ENCODE results near the gene SRGAP1.
"Not testable (repeated sequence)": the region's sequence is repeated elsewhere in the genome, so short reads cannot be mapped to it uniquely, and the experiment has no call there.

The SRGAP1 gene

DNA sequence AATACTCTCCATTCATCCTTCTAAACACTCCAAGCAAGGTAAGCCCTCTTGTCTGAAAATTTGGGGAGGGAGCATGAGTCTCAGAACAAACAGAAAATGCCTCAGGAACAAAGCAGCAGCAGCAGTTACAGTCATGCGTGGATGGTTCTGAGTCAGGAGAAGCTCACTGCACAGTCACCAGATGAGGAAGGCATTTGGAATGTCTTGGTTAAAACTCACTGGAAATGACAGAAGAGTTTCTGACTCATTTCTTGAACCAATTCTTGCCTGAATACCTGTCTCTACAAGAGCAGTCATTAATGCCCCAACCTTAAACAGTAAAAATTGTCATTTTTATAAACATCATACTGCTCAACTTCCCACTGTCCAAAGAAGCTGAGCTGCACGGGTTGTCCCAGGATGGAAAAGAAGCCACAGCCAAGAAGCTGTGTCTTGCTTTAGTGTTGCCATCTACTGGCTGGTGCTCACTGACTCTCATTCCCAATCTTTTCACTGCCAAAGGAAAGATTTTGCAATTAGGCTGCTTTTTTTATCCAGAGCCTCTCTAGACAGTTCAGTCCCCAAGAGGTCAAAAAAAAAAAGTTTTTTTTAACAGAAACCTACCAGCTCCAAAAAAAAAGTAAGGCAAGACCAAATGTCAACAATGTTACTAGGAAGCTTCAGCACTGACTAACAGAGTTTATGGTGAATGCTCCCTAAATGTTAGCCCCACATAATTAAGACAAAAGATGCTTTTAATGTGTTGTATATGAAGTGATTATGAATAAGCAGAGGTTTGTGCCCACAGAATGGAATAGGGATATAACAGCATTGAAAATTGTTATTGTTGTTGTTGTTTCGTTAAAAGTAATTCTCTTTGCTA, 337.2 kb downstream of the SRGAP1 start:
- peak; percentile 6 for DNase-seq

DNA sequence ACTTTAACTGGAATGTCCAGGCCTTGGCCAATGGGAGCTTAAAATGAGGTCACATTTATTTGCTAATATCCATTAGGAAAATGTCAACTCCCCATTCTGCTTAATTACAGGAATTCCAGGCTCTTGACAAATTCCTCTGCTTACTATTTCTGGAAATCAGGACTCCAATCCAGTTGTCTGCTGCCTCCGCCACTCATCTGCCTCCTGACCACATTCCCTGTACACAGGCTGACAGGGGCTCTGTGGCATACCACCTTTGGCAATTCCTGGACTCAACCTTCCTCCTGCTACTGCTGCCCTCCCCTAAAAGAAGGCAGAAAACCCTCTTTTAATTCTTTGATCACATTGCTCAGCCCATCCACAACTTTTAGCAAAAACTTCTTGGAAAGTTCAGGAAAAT, 339.7 kb downstream of the SRGAP1 start:
- no peak for DNase-seq

DNA sequence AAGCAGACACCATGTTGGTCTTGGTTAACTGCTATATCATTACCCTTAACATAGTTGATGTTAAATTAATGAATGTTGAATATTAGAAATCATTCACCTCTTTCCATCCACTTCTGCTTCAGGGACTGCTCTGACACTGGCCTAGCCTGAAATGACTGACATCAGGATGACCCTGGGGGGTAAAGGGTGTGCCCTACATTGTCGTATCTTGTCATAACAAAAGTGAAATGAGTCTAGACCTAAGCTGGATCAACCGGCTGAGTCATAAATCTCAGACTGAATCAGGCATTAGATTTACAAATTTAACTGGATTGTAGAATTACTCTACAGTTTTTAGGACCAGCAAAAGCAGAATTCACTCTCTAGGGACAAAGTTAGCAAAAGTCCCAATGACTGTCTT, 342.3 kb downstream of the SRGAP1 start:
- DNase-seq: peak; percentile 77

DNA sequence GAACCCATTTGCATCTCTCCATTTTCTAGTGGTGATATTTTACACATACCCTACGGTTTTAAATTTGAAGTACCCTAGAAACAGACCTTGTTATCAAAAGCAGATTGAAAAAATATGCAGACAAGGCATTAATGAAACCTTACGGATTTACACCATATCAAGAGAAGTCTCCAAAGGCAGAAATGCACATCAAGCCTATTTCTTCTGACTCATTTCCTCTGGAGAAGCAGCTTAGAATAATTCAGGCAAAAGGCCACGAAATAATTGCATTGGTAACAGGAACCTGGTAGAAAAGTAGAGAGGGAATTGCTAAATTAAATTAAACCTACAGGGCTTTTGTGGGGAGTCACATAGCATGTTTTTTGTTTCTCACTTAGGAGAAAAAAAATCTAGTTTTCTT, 342.9 kb downstream of the SRGAP1 start:
- DNase-seq: no peak

DNA sequence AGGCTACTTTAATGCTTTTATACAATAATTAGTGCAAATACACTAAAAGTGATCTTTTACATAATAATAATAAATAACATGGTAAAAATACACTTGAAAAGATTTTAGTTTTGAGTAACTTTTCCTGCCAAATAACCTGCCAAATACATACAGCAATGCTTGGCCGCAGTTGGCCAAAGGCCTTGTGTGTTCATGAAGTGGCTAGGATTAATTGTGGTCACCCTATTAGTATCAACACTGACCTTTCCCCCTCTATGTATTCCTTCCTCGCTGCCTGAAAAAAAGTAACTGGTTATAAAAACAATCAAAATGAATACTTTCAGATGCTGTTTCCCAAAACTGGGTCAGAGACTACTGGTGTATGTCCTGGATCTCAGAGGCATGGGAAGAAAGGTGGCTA, 343.3 kb downstream of the SRGAP1 start:
- DNase-seq: no peak

DNA sequence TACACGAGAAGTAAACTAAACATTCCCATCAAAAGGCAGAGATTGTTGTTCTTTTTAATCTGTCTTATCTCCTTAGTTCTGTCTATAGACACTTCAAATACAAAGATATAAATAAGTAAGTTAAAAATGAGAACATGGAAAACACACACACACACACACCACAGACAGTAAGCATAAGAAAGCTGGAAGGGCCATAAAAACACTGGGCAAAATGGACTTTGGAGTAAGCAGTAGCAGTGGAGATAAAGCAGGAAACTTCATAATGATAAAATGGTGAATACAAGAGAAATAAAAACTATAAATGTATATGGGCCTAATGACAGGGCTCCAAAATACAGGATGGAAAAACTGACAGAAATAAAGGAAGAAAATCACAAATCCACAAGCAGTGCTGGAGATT, 345.0 kb downstream of the SRGAP1 start:
- no peak for DNase-seq

DNA sequence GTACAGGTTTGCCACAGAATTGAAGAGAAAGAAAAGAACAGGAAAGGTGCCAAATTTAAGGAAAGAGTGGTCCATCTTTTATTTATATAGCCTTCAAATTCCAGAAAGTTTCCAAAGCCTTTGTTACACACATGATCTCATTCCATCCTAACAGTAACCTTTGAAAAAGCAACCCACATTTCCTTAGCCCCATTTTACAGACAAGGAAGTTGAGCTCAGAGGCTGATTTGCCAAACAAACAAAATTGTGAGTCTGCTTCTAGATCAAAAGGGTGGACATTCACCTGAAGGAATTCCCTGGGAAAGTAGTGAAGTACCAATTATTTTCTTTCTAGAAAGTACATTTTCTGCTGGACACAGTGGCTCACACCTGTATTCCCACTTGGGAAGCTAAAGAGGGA, 345.6 kb downstream of the SRGAP1 start:
- no peak for DNase-seq

DNA sequence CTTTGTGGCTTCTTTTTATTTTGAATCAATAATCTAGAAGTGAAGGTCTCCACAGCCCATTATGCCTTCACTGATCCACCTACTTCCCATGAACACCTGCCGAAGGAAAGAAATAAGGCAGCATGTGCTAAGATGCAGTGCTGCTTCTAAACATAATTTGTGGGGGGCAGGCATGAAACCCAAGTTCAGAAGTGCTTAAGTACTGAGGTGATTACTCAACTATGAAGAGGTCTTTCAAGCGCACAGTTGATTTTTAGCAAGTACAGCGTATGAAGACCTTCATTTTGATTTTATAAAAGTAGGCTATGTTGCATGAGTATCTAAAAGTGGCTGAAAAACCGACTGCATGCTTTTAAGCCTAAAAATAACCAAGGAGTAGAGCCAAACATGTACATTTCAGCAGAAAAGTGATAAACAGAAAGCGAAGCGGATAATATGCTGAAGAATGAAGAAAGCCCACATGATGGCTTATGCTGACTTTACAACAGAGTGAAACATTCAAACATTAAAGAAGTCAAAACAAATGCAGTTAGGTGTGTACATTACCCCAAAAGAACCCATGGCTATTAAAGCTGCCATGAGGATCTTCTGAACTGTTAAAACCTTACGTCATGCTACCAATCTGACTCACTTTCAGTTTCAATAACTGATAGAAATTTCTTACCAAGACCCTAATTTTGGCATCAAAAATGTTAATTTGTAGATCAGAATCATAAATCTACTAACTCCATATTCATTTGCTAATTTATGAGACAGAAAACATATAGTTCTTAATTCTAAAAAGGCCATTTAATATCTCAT, 348.3 kb downstream of the SRGAP1 start:
- peak; percentile 41 for DNase-seq

DNA sequence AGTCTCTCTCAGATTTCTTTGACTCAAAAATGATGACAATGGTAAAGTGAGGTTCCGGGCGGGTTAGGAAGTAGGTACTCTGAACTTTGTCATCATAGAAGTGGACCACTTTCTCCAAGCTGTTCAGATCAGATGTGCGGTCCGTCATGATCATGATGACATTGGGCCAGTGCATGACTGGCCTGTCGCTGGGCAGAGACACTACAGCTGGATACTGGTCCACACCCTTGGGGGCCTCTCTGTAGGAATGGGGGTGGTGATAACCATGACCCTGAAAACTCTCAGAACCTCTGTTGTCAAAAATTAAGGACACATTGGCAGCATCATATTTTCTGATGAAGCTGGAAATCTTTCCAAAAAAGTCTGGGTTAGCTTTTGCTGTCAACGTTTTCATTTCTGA, 349.4 kb downstream of the SRGAP1 start:
- no peak for DNase-seq

DNA sequence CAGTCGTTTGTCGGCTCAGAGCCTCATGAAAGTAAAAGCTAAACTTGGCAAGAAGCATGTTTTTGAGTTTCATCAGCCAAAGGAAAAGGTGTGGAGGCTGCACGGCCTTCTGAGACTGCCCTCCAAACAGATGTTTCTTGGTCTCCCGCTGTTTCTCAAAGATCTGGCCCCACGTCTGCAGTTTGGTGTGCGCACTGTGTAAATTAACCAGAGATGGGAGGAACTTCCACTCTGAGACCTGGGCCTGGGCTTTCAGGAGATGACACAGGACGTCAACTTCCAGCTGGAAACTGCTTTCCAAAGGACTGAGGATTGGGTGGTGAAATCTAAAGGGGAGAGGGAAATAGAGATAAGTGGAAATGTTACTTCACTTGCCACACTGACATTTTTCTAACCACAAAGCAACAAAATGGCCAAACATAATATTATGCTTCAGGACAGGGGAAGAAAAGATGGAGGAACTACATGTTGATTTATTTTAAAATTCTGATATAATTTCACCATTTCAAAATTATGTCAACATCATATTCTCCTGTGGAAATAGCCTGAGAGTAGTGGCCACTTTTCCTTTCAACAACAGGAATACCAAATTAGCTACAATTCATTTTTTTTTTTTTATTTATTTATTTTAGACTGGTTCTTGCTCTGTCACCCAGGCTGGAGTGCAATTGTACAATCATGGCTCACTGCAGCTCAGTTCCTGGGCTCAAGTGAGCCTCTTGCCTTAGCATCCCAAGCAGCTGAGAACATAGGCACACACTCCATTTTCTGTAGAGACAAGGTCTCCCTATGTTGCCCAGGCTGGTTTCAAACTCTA, 350.0 kb downstream of the SRGAP1 start:
- DNase-seq: no peak

DNA sequence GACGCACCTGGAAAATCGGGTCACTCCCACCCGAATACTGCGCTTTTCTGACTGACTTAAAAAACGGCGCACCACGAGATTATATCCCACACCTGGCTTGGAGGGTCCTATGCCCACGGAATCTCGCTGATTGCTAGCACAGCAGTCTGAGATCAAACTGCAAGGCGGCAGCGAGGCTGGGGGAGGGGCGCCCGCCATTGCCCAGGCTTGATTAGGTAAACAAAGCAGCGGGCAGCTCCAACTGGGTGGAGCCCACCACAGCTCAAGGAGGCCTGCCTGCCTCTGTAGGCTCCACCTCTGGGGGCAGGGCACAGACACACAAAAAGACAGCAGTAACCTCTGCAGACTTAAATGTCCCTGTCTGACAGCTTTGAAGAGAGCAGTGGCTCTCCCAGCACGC, 351.3 kb downstream of the SRGAP1 start:
- DNase-seq: not testable (repeated sequence)

DNA sequence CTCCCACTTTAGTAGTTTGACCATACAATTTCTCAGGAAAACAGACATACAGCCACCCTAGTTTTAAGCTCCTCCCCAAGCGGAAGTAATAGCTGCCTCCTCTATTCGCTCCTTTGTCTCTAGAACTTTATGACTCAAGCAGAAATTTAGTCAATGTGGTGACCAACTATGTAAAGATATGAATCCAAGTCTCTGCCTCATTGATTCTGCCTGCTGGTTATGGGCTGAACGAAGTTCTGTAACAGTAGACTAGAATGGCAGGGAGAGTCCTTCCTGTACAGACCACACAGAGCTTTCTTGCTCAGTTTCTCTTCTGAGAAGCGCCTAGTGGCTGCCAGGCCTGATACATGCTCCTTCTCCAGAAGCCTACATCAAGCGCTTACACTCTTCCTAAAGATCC, 358.5 kb downstream of the SRGAP1 start:
- DNase-seq: peak; percentile 17

DNA sequence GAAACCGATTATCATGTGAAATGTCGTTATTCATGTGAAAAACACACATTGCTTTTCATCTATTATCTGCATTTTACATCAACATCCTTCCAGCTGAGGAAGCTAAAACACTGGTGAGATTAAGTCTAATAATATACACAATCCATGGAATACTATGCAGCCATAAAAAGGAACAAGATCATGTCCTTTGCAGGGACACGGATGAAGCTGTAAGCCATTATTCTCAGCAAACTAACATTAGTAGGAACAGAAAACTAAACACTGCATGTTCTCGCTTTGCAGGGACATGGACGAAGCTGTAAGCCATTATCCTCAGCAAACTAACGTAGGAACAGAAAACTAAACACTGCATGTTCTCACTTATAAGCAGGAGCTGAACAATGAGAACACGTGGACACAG, 359.3 kb downstream of the SRGAP1 start:
- no peak for DNase-seq

DNA sequence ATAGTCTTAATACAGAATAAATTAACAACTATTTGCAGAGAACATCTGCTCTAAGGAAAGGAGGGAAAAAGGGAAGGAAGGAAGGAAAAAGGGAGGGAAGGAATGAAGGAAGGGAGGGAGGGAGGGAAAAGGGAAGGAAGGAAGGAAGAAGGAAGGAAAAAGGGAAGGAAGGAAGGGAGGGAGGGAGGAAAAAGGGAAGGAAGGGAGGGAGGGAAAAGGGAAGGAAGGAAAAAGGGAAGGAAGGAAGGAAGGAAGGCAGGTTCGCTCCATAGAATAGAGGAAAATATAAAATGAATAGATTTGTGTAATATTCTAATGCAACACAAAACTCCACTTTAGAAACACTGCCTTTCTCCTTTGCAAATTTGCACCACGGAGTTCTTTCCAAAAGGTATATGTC, 361.0 kb downstream of the SRGAP1 start:
- no peak for DNase-seq

DNA sequence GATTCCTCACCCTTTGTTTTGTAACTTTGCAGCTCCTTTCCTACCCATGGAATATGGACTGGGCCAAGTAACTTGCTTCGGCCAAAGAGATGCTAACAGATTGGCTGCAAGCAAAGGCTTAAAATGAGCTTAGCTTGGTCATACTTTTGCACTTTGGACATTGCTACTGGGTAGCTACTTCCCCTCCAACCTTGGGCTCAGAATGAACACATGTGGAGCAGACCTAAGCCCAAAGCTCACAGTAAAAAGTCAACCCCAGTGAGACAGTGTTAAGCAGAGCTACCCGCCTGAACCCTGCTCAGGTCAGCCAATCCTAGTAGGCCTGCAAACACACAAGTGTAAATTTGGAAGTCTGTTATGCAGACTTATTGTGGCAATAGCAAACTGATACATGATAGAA, 363.0 kb downstream of the SRGAP1 start:
- DNase-seq: no peak
